GM18498 (cell line): ENCODE data around the gene TPSAB1.

Experiments used
- ATAC-seq: cut with Tn5 transposase; IDR thresholded peaks from one replicate; pipeline ENCODE4 v1.9.1; 2021; ENCODE audit warnings: mild to moderate bottlenecking, moderate library complexity; ENCODE audit not compliant: unreplicated experiment

TPSAB1 gene

DNA sequence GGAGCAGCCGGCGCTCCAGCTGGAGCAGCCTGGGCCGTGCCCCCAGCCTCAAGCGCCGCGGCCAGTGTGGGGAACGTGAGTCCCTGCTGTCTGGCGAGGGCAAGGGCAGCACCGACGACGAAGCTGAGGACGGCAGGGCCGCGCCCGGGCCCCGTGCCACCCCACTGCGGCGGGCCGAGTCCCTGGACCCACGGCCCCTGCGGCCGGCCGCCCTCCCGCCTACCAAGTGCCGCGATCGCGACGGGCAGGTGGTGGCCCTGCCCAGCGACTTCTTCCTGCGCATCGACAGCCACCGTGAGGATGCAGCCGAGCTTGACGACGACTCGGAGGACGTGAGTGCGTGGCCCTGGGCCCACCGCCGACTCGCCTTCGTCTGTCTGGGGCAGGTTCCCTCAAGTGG, 31.4 kb upstream of the TPSAB1 start:
- ATAC-seq = no peak

DNA sequence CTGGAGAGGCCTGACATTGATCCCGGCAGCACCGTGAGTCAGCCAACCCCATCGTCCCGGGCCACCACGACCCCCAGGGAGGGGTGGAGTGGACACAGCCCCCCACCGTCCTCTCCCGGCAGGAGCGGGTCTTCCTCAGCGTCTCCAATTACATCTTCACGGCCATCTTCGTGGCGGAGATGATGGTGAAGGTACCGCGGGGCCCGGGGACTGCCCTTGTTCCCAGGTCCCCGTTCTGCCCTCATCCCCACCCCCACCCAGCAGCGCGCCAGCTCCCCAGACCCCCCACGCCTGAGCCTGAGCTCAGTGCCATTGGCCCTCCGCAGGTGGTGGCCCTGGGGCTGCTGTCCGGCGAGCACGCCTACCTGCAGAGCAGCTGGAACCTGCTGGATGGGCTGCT, 30.0 kb upstream of the TPSAB1 start:
- no peak for ATAC-seq

DNA sequence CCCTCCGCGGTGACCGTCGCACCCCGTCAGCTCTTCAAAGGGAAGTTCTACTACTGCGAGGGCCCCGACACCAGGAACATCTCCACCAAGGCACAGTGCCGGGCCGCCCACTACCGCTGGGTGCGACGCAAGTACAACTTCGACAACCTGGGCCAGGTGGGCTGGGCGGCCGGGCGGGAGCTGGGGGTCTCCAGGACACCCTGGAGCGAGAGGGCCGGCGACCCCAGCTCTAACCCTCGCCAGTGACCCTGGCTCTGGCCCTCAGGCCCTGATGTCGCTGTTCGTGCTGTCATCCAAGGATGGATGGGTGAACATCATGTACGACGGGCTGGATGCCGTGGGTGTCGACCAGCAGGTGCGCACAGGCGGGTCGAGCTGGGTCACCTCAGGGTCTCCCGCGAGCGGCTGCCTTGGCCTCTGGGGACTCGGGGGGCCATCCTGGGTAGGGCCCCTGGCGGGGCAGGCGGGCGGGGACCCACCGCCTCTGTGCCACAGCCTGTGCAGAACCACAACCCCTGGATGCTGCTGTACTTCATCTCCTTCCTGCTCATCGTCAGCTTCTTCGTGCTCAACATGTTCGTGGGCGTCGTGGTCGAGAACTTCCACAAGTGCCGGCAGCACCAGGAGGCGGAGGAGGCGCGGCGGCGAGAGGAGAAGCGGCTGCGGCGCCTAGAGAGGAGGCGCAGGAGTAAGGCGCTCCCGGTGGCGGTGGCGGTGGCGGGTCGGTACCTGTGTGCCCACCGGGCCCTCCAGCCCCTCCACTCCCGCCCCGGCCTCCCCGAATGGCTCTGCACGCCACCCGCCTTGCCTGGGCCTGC, 28.8 kb upstream of the TPSAB1 start:
- no peak for ATAC-seq

DNA sequence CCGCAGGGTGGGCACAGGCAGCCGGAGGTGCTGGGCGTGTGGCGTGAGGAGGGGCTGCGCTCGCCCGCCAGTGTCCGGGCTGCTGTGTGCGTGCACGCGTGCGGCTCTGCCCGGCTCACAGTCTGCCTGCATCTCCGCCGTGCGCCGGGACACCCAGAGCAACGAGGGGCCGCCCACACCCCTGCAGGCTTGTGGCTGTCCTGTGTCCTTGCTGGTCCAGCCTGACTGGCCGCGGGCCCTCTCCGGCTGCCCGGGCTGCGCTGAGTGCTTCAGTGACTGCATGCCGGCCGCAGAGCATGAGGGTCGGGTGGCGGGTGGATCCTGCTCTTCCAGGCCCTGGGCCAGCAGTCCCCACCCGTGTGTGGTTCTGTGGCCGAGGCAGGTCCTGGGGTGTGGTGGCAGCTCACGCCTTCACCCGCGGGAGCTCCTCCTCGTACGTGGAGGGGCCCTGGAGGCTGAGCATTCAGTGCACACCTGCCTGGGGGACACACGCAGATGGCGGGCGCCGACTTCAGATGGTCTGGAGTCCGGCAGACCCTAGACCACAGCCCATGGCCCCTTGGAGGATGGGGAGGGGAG, 27.8 kb upstream of the TPSAB1 start:
- no peak for ATAC-seq

DNA sequence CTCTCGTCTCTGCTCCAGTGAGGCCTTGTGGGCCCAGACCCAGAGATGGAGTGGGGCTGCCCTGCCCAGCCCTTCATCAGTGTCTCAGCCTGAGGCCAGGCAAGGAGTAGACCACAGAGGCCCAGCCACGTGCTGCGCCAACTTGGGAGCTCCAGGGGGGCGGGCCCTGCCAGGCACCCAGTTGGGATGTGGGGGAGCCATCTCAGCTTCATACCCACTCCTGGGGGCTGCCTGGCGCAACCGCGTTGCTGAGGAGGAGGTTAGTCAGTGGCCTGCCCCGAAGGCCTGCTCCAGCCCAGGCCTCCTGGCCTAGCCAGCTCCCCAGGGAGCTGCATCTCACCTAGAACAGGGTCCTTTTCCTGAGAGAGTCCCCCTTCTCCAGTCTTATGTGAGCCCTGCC, 27.3 kb upstream of the TPSAB1 start:
- ATAC-seq = no peak

DNA sequence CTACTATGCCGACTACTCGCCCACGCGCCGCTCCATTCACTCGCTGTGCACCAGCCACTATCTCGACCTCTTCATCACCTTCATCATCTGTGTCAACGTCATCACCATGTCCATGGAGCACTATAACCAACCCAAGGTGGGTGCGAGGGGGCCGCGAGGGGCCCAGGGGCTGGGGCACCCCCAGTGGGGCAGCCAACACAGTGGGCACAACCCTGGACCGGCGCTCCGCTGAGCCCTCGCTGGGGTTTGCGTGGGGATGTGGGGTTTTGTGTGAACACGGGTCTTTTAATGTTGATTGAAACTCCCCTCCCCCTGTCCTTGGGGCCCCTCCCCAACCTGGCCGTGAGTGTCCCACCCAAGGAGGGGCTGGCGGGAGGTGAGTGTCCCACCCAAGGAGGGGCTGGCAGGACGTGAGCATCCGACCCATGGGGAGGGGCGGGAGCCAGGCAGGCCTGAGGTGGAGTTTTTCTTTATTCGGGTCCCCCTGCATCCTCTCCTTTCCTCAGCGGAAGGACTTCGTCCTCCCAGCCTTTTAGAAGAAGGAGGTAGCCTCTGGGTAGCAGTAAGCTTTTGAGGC, 26.6 kb upstream of the TPSAB1 start:
- no peak for ATAC-seq

DNA sequence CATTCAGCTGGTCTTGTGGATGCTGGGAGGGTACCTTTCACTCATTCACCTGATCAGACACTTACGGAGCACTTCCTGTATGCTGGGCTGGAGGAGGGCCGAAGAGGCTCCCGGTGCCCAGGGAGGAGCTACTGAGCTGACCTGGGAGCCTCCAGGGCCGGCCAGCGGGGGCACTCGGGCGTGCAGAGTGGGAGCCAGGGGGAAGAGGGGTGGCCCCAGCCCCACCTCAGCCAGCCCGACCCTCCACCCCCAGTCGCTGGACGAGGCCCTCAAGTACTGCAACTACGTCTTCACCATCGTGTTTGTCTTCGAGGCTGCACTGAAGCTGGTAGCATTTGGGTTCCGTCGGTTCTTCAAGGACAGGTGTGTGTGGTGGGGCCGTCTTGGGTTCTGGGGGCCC, 25.8 kb upstream of the TPSAB1 start:
- no peak for ATAC-seq

DNA sequence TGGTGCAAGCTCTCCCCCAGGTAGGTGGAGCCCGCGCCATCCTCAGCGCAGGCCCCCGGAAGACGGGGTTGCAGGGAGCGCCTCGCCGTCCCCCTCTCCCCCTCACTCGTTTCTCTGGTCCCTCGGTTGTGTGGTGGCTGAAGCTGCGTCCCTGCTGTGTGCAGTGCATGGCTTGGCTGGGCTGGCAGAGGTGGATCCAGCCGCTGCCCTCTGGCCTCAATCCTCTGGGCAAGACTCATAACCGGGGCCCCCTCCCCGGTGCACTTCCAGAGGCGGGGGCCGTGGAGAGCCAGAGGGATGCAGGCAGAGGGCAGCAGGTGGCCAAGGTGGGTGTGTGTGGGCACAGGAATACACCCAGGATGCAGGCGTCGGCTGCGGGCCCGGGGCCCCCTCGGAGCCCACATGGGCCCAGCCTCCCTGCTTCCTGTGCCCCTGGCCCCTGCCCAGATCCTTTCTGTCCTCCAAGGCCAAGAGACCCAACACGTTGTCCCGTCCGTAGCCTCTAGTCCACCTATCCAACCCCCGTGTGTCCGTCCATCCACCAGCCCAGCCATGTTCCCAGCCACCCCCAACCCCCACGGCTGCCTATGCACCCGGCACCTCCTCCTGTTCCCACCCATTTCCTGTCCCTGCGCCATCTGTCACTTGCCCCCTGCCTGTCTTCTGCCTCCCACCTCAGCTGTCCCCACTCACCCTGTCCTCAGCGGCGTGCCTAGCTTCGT, 24.8 kb upstream of the TPSAB1 start:
- ATAC-seq = no peak

DNA sequence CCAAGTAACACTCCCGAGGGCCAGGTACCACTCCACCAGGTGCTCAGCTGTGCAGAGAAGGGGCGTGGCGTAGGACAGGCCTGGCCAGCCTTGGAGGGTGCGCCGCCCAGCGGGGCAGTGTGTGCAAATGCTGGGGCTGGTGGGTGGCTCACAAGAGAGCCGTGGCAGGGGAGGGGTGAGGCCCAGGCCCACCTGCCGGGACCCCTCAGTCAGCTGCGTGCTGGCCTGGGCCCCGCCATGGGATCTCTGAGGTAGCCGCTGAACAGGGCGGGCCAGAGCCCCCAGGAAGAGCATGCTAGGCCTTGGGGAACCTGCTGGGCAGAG, 24.2 kb upstream of the TPSAB1 start:
- ATAC-seq = no peak

DNA sequence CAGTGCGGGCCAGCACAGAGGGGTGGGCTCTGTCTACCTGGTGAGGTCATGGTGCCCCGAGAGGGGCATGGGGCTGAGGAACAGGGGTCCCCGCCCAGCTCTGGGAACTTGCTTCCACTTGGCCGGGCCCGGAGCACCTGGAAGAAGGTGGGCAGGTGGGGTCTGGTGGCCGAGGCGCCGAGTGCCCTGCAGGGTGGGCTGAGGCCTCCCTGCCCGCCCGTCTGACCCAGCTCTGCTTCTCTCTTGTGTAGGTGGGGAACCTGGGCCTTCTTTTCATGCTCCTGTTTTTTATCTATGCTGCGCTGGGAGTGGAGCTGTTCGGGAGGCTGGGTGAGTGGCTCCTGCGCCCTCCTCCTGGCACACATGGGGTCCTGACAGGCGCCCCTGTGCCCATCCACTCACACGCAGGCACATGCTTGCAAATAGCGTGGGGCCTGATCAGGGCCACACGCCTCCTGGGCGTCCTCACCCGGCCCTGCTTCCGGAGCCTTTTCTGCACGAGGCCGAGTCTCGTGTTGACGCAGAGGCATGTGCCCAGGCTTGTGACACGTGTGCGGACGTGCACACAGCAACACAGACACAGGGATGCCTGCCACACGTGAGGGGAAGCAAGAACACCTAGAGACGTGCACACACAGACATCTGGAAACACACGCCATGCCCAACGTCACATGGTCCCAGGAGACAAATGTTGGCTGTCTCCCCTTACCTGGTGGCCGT, 23.7 kb upstream of the TPSAB1 start:
- no peak for ATAC-seq

DNA sequence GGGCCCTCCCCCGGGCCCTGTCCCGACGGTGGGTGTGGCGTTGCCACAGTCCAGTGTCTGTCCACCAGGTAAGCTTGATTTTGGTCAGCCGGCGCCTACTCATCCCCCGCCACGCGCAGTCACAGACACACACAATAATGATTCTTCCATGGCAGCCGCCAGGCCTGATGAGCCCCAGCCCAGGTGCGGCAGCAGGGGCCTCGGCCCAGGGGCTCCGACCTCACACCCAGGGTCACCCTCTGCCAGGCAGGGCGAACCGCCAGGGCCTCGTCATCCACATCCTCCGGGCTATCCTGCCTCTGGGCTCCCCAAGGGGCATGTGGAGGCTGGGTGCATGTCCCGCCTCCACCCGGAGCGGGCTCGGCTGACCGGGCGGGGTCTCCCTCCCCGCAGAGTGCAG, 23.0 kb upstream of the TPSAB1 start:
- no peak for ATAC-seq

DNA sequence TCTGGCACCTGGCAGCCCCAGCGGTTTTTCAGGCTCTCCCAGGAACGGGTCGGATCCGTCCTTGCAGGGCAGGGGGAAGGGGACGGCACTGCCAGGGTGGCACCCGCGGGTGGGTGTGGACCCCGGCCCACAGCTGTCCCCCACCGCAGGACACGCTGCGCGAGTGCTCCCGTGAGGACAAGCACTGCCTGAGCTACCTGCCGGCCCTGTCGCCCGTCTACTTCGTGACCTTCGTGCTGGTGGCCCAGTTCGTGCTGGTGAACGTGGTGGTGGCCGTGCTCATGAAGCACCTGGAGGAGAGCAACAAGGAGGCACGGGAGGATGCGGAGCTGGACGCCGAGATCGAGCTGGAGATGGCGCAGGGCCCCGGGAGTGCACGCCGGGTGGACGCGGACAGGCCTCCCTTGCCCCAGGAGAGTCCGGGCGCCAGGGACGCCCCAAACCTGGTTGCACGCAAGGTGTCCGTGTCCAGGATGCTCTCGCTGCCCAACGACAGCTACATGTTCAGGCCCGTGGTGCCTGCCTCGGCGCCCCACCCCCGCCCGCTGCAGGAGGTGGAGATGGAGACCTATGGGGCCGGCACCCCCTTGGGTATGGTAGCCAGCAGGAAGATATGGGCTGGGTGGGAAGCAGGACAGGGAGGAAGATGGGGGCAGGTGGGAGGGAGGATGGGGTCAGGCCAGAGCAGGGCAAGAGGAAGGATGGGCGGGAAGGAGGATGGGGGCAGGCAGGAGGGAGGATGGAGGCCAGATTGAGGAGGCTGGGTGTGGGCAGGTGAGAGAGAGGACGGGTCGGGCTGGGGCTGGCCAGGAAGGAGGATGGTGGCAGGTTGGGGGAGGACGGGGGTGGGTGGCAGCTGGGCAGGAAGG, 22.2 kb upstream of the TPSAB1 start:
- ATAC-seq = no peak

DNA sequence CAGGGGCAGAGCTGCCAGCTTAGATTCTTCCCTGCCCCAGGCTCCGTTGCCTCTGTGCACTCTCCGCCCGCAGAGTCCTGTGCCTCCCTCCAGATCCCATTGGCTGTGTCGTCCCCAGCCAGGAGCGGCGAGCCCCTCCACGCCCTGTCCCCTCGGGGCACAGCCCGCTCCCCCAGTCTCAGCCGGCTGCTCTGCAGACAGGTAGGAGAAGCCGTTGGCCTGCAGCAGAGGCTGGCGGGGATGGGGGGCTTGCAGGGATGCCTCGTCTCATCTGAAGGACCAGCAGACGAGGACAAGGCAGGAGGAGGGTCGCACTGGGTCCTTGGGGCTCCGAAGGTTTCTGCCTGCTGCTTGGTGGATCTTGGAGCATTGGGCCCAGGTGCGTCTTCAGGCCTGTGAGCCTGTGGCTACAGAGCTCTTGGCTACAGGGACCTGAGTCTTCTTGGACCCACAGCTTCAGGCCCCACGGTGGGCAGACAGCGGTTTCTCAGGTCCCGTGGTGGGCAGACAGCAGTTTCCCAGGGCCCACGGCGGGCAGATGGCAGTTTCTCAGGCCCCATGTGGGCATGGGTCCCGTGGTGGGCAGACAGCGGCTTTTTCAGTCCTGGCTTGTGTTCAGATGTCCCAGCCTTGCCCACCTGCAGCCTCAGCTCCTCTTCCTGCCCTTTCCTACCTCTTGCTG, 21.4 kb upstream of the TPSAB1 start:
- no peak for ATAC-seq

DNA sequence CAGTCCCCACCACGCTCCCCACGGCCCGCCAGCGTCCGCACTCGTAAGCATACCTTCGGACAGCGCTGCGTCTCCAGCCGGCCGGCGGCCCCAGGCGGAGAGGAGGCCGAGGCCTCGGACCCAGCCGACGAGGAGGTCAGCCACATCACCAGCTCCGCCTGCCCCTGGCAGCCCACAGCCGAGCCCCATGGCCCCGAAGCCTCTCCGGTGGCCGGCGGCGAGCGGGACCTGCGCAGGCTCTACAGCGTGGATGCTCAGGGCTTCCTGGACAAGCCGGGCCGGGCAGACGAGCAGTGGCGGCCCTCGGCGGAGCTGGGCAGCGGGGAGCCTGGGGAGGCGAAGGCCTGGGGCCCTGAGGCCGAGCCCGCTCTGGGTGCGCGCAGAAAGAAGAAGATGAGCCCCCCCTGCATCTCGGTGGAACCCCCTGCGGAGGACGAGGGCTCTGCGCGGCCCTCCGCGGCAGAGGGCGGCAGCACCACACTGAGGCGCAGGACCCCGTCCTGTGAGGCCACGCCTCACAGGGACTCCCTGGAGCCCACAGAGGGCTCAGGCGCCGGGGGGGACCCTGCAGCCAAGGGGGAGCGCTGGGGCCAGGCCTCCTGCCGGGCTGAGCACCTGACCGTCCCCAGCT, 20.3 kb upstream of the TPSAB1 start:
- ATAC-seq = no peak

DNA sequence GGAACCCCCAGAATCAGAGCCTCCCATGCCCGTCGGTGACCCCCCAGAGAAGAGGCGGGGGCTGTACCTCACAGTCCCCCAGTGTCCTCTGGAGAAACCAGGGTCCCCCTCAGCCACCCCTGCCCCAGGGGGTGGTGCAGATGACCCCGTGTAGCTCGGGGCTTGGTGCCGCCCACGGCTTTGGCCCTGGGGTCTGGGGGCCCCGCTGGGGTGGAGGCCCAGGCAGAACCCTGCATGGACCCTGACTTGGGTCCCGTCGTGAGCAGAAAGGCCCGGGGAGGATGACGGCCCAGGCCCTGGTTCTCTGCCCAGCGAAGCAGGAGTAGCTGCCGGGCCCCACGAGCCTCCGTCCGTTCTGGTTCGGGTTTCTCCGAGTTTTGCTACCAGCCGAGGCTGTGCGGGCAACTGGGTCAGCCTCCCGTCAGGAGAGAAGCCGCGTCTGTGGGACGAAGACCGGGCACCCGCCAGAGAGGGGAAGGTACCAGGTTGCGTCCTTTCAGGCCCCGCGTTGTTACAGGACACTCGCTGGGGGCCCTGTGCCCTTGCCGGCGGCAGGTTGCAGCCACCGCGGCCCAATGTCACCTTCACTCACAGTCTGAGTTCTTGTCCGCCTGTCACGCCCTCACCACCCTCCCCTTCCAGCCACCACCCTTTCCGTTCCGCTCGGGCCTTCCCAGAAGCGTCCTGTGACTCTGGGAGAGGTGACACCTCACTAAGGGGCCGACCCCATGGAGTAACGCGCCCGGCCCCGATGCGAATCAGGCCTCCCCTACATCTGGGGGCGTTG, 19.5 kb upstream of the TPSAB1 start:
- no peak for ATAC-seq

DNA sequence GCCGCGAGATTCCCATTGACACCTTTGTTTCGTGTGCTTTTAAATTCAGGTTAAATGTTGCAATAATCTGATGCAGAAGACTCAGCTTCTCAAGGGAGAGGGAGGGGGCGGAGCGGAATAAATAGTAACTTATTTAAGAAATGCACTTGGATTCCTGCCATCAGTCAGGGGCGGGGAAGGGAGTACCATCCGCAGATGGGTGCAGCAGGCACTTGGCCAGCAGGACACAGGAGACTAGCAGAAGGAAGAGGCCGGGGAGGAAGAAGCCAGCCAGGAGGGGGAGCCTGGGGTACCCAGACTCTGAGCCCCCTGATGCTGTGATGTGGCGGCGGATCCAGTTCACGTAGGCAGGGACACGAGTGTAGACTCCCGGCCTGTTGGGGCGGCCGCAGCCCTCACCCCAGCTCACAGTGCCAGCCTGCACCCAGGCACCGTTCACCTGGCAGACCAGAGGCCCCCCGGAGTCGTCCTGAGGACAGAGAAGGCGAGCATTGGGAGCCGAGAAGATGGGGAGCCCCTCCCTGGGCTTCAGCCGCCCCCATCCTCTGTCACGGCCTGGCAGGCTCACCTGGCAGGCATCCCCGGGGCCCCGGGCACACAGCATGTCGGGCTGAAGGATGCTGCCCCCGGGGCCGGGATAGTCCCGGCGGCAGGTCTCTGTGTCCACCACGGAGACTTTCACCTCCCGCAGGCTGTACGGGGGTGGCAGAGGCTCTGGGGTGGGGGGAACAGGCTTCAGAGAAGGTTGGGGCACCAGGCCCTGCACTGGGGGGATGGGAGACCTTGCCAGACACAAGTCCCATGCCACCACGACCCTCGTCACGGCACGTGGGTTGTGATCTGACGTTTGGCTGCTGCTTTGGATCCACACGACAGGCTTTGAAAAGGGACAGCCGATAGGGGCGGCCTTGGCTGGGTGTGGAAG, 18.6 kb upstream of the TPSAB1 start:
- no peak for ATAC-seq

DNA sequence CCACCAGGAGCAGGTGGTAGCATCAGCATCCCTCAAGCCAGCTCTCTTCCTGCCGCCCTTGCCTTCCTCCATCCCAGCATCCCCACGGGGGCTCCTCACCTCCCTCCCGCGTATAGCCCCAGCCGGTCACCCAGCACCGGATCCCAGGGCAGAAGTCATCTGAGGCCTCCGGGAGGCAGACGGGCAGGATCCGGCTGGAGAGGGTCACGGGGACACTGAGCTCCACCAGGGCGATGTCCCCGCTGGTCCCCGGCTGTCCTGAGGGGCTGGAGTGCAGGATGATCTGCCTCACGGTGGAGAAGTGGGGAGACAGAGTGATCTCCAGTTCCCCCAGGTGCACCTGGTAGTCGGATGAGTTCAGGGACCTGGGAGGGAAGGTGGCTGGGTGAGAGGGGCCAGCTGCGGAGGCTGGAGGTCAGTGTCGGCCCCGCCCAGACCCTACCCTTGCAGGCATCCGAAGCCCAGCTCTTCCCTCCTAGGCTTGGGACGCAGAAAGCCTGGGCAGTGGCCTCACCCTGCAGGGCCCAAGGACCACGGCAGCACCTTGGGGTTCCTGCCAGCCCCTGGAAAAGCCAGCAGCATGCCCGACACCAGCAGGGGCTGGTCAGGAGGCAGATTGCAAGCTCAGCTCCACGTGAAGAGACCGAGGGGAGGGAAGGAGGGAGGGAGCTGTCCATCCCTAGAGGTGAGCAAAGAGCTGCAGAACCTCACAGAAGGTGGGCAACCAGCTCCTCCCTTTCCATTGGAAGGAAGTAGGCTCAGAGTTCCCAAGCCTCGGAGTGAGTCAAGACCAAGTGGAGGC, 17.8 kb upstream of the TPSAB1 start:
- no peak for ATAC-seq
